Fibroblast of lung (primary cell): ENCODE measurements around the gene PLA2G4F.

Experiments used
- EZH2 ChIP-seq: IDR thresholded peaks from 2 replicates; pipeline ENCODE4 v1.5.1; 2012; ENCODE audit warnings: low read length, control low read depth, mild to moderate bottlenecking; ENCODE audit errors: missing control alignments
- TF ChIP-seq, protein P1 (sequence below), 2 donors: IDR thresholded peaks in 1 of 2; conservative IDR thresholded peaks in 1 of 2; 1 replicate in 1 of 2; 2 replicates in 1 of 2; pipeline ENCODE4 v1.5.1; 2011 to 2012; ENCODE audit warnings: low read length in 2 of 2, control low read depth in 1 of 2, inconsistent platforms in 1 of 2, low read depth in 1 of 2, mild to moderate bottlenecking in 1 of 2

DNA sequence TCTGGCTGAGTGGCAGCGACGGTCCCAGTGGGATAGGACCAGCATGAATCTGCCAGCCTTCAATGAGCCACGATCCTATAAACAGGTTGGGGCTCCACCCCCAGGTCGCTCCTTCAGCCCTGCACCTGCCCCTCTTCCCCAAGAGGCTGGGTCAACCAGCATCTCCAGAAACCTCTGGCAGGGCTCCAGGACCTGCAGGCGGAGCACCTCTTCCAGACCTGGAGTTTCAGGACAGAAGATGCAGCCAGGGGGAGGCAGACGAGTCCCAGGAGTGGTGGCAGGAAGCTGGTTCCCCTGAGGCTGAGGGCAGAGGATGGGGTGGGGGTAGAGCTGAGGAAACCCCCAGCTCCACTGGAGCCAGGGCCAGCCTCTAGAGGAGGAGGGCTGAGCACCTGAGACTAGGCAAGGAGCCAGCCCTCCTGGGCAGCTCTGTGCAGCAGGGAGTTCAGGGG, 61.9 kb downstream of the PLA2G4F start, which contains the start of gene PLA2G4D:
- TF ChIP-seq EZH2 = no peak
- TF ChIP-seq, protein P1, sequence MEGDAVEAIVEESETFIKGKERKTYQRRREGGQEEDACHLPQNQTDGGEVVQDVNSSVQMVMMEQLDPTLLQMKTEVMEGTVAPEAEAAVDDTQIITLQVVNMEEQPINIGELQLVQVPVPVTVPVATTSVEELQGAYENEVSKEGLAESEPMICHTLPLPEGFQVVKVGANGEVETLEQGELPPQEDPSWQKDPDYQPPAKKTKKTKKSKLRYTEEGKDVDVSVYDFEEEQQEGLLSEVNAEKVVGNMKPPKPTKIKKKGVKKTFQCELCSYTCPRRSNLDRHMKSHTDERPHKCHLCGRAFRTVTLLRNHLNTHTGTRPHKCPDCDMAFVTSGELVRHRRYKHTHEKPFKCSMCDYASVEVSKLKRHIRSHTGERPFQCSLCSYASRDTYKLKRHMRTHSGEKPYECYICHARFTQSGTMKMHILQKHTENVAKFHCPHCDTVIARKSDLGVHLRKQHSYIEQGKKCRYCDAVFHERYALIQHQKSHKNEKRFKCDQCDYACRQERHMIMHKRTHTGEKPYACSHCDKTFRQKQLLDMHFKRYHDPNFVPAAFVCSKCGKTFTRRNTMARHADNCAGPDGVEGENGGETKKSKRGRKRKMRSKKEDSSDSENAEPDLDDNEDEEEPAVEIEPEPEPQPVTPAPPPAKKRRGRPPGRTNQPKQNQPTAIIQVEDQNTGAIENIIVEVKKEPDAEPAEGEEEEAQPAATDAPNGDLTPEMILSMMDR (conservative IDR thresholded peaks at IDR 0.05 in 1 of 2, IDR thresholded peaks at IDR 0.05 in 1 of 2; ENCODE audit: low read depth in 1 of 2, low read length in 2 of 2) = no peak
